Heart left ventricle (tissue), 13 donors: ENCODE measurements around the gene LRRC27.

Experiments
- POLR2A ChIP-seq, 2 donors: fragments of 450-650 bp; IDR thresholded peaks; one replicate each; pipeline ENCODE4 v1.6.1; 2017; ENCODE audit warnings: antibody characterized with exemption in 2 of 2, mild to moderate bottlenecking in 2 of 2, moderate library complexity in 2 of 2
- TF ChIP-seq, protein P1 (sequence below), 12 donors: fragments of 200-600 bp; sonication (generic) in 4 of 12; IDR thresholded peaks; one replicate each; pipeline versions ENCODE4 v1.5.0 to v1.8.0; 2018 to 2022; ENCODE audit warnings: antibody characterized with exemption in 12 of 12, mild to moderate bottlenecking in 5 of 12
- donor health status: ischemic (EF 13 %, LVEDD 7.1; RV severe dilation, severe dysfunction).
- donor health status: DM: no; HTN: yes; CAD: no.
- donor health status: DM: no; HTN: no; CAD: no.
- donor health status: ischemic (EF 25% LVEDD 6.9; RV normal size, moderate dysfunction).
- donor health status: ischemic (EF 25% LVEDD 5.7; RV mildly dilated, moderate dysfunction).
- donor health status: ischemic (EF 35%, LVEDD 5.7; RV mildly dilated, moderate dysfunction).
- donor health status: nonischemic (EF 11% LVEDD 7.7; RV severe dilation, severe dysfunction).
- donor health status: DM: yes; HTN: yes; CAD: no.
- donor health status: PGD.
- donor health status: ischemic (EF 29% LVEDD 5.4; RV normal size, mild dysfunction).
- donor health status: nonischemic (EF 23%, LVEDD 6.1; RV moderate dilation, normal function).

- TF ChIP-seq, protein P1, sequence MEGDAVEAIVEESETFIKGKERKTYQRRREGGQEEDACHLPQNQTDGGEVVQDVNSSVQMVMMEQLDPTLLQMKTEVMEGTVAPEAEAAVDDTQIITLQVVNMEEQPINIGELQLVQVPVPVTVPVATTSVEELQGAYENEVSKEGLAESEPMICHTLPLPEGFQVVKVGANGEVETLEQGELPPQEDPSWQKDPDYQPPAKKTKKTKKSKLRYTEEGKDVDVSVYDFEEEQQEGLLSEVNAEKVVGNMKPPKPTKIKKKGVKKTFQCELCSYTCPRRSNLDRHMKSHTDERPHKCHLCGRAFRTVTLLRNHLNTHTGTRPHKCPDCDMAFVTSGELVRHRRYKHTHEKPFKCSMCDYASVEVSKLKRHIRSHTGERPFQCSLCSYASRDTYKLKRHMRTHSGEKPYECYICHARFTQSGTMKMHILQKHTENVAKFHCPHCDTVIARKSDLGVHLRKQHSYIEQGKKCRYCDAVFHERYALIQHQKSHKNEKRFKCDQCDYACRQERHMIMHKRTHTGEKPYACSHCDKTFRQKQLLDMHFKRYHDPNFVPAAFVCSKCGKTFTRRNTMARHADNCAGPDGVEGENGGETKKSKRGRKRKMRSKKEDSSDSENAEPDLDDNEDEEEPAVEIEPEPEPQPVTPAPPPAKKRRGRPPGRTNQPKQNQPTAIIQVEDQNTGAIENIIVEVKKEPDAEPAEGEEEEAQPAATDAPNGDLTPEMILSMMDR (IDR thresholded peaks at IDR 0.05) = no peak
- TF ChIP-seq POLR2A (IDR thresholded peaks at IDR 0.05) = no peak
Observed at GRCh38 chr10:132375795-132376297, 43.9 kb downstream of the LRRC27 start.
